GM19328 (cell line): Measurements from ENCODE around the gene SAPCD2.
"Not testable (repeated sequence)": the region's sequence is repeated elsewhere in the genome, so short reads cannot be mapped to it uniquely, and the experiment has no call there.

Source experiments
- ATAC-seq: cut with Tn5 transposase; IDR thresholded peaks from one replicate; pipeline ENCODE4 v1.9.1; 2021; ENCODE audit warnings: mild to moderate bottlenecking, moderate library complexity; ENCODE audit not compliant: unreplicated experiment

The SAPCD2 gene

DNA sequence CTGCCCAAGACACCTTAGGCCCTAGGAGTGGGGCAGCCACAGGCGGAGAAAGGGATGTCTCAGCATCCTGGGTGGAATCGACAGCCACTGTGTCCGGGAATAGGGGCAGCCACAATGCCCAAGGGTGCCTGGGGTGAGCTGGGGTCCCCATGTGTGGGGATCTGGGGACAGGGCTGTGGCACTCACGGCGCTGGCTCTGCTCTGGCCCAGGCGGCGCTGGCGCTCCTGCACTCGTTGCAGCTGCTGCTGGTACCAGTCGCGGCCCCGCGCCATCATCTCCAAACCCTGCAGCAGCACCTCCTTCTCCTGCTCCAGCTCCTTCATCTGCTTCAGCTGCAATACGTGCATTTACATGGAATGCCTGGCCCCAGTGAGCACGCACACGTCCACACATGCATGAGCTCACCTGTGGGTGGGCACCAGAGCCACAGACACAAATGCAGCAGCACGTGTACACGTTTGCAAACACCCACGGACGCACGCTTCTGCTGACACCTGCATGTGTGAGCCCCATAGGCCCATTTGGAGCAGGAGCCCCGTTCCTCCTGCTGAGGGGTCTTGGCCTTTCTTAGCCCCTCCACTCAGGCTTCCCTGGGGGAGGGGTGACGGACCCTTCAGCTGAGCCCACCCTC is 4.9 kb downstream of the SAPCD2 start:
- no peak for ATAC-seq

DNA sequence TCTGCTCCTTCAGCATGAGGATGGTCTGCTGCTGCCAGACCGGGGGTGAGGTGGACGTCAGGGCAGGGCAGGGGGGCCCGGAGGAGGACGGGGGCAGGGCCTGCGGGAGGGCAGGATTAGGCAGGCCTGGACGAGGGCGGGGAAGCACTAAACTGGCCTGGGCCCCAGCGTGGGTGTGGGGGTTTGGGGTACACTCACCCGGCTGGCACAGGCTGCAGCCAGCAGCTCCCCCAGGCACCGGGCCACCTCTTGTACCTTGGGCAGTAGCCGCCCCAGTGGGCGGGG is 5.5 kb downstream of the SAPCD2 start:
- no peak for ATAC-seq

DNA sequence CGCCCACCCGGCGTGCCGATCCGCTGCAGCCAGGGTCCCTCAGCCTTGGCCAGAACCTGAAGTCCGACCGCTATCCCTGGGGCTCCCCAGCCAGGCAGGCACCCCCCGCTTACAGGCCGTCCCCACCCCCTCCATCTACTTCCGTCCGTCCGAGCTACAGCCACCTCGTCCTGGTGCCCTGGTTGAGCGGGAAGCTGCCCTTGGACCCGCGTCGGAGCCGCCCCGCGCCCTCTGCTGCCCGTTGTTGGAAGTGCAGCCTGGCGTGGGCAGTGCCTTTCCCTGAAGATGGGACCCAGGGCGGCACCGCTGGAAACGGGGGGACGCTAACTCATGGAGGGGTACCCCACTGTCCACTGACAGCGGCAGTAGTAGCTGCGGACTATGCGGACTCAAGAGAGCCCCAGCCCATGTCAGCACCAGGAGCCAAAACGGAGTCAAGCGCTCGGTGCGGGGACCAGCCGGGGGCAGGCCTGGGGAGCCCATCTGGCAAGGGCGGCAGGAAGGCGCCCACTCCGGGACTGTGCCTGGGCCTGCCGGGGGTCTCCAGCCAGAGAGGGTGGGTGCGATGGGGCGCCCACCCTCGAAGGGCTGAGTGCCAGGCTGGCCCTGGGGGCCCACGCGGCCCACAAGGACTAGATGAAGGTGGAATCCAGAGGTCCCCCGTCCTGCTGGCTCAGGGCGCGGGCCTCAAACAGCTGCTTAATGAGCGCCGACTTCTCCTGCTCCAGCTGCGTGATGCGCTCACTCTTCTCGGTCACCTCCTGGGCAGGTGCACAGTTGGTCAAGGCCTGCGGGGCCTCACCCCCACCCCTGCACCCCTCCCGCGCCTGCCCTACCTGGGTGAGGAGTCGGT is 6.1 kb downstream of the SAPCD2 start:
- ATAC-seq: no peak

DNA sequence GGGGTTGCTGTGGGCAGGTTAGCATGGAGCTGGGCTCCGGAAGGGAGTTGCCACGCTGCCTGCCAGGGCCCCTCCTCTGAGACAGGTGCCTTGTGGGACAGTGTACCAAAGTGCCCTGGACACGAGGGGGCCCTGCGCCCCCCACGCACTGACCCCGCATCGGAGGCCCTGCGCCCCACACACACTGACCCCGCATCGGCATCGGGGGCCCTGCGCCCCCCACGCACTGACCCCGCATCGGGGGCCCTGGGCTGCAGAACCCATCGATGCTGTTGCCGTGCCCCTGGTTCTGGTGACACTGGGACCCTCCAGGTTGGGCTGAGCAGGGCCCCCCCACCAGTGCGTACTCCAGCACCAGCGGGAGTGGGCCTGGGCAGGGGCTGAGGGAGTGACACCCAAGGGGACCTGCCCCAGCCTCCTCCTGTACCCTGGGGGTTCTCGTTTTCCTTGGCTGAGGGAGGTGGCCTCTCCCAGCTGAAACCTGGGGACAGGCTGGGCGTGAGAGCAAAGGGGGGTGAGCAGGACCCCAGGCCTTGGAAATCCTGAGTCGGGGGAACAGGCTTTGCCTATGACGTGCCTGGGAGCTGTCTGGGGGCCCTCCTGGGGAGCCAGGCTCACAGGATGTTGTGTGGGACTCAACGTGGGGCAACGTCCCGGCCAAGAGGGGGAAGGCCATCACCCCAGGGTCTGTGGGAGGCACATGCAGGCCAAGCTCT is 6.9 kb downstream of the SAPCD2 start:
- no peak for ATAC-seq

DNA sequence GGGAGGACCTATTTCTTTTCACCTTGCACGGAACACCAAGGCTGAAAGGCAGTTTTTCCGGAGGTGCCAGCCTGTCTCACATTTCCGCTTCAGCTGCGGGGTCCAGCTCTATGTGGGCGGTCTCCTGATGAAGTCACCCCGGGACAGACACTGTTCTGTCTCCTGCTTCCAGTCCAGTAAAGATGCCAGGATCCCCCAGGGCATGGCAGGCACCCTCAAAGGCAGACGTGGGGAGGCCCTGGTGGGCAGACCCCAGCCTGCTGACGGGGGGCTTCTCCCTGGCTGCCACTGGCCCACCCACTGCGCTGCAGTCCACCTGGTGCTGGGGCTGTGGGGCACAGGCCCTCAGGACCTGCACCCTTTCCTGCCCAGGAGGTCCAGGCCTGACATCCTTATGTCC is 7.6 kb downstream of the SAPCD2 start:
- not testable (repeated sequence) for ATAC-seq

DNA sequence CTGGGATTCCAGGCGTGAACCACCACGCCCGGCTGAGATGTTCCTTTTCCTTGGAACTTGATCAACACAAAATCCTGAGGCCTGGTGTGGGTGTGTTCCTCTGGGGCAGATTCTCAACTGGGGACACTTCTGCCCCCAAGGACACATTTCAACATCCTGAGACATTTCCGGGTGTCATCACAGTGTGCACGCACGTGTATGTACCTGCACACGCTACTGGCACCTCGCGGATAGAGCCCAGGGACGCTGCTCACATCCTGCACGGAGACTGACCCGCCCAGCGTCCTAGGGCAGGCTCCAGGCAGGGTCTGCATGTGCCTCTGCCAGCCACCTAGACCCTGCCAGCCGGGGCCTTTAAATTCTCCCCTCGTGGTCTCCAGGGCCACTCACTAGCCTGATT is 8.0 kb downstream of the SAPCD2 start:
- no peak for ATAC-seq

DNA sequence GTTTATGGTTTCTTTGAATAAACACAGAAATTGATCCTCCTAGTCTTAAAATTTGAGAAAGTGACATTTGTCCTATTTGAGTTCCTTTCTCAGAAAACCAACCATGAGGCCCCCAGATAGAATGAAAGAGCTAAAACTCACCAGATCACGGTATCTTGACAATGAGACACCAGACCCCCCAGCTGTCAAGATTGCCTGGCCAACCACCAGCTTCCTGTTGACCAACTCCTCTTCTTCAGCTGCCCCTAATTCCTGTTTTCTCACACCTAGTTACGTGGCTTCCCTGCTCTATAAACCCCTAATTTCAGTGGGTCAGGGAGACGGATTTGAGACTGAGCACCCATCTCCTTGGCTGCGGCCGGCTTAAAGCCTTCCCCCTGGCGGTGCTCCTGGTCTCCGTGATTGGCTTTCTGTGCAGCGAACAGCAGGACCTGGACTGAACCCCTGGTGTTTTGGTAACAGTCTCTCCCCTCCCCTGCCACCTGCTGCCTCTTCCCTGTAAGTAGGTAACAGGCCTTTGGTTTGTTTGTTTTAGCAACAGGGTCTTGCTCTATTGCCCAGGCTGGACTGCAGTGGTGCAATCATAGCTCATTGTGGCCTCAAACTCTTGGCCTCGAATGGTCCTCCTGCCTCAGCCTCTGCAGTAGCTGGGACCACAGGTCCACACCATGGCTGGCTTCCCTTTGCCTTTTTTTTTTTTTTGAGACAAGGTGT is 11.7 kb downstream of the SAPCD2 start:
- no peak for ATAC-seq

DNA sequence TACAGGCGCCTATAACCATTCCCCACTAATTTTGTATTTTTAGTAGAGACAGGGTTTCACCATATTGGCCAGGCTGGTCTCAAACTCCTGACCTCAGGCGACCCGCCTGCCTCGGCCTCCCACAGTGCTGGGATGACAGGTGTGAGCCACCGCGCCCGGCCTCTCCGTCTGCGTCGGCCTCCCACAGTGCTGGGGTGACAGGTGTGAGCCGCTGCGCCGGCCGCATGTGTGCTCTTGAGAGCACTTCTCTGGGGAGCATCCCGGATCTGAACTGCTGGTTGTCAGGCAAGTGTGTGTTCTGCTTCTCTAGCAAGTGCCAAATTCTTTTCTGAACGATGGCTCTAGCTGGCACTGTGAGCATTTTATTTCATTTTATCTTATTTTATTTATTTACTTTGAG is 12.8 kb downstream of the SAPCD2 start:
- ATAC-seq: no peak

DNA sequence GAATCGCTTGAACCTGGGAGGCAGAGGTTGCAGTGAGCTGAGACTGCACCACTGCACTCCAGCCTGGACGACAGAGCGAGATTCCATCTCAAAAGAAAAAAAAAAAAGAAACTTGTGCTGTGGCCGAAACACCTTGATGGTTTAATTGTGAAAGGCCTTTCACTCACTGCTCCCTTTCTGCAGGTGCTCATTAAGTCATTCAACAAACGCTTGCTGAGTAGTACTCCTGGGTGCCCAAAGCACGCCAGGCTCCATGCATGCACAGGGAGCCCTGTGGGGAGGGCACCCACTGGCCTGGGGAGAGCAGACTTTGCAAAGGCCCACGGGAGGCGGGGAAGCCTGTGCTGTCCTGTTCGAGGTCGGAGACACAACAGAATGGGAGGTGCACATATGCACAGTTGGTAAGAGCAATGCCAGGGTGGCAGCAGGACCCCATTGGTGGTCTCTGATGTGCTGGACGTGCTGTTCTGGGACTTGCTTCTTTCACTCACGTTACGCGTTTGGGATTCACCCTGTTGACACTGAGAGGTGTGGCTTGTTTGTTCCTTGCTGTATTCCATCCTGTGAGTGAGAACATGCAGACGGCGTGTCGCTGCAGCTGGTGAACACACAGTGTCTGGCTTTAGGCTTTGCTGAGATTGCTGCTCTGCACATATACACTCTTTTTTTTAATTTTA is 13.5 kb downstream of the SAPCD2 start:
- ATAC-seq: no peak

DNA sequence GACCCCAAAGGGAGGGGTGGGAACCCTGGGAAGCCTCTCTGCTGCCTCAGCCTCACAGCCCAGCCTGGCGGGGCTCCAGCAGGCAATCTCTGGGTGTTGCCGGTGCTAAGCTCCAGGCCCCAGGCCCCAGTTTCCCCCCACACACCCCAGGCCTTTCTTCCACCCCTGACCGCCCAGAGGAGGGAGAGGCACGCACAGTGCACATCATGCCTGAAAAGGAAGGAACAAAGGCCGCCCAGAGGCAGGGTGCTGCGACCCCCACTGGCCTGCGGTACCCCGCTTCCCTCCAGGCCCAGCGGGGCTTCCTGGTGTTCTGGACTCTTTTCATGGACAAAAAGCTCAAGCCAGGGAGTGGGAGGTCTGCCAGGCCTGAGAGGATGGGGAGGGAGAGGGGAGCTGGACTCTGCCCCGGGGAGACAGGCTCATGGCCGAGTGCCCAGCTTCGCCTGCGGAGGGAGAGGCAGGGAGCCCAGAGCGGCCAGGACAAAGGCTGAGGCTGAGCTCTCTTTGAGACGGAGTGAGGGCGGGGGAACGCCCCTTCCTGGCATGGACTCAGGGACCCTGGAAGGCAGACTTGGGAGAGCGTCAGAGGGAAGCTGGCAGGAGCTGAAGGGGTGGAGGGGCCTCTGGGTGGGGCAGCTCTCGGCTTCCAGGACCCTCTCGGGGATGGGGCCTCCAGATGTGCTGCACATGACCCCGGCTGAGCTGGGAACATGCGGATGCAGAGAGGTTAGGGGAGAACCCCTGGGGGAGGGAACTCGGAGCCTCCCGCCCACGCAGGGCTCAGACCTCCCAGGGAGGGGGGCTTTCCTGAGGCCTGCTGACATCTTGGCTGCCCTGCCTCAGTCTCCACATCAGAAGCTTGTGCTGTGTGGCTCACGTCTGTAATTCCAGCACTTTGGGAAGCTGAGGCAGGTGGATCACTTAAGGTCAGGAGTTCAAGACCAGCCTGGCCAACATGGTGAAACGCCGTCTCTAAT is 14.7 kb downstream of the SAPCD2 start:
- ATAC-seq: no peak

DNA sequence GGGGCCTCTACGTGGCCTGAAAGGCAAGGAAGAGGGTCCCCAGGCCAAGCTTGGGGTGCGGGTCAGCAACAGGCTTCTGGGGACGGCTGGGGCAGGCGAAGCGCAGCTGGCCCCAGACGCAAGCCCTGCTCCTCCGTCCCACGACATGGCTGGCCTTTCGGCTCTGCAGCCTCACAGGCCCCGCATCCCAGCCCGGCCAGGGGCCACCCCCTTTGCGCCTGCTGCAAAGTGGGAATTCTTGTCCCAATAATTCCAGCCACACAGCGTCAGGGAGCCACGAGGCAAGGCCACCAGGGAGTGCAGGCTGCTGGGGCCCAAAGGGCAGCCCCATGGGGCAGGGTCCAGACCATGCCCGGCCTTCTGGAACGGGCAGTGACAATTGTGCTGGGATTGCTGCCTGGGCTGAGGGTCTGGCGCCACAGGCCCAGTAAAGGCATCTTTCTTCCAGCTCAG is 15.4 kb downstream of the SAPCD2 start:
- ATAC-seq: no peak

DNA sequence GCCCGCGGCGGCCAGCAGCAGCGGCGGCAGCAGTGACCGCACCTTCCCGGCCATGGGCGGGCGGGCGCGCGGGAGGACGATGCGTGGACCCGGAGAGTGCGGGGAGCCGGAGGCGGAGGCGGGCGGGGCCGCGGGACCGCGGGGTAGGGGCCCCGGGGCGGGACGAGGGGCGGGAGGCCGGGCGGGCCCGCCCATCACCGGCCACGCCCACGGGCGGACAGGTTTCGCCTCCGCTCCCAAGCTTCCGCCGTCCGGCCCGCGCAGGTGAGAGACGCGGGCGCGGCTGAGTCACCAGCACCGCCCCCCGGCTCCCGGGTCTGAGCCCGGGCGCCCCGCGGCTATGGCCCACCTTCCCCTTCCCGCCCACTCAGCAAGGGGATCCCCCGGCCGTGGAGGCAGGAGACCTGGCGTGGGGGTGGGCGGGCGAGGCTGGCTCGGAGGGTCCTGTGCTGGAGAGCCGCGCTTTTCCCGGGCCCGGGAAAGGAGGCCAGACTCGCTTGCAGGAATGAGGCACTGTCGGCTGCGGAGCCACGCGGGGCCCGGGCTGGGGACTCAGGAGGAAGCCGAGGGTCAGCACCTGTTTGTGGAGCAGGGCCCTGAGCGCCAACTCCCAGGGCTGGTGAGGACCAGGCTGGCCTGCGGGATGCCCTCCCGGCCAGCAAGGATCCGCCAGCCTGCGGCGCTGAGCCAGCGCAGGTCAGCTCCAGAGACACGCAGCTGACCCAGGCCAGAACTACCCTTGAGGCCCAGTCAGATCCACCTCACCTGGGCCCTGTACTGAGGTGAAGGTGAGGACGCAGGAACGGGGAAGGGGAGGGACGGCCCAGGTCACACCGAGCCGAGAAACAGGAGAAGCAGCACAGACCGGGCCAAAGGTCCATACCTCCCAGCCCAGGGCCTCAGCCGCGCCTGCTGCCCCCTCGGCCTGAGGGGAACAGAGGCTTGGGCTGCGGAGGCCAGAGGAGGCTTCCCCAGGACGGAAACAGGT is 16.1 kb downstream of the SAPCD2 start, which contains the start of gene ENTPD2:
Gene ENTPD2, minus strand, starts transcription at position 118 of the 988 bp plus-strand sequence. Its CDS starts 64 bp downstream, at position 54.
- no peak for ATAC-seq

DNA sequence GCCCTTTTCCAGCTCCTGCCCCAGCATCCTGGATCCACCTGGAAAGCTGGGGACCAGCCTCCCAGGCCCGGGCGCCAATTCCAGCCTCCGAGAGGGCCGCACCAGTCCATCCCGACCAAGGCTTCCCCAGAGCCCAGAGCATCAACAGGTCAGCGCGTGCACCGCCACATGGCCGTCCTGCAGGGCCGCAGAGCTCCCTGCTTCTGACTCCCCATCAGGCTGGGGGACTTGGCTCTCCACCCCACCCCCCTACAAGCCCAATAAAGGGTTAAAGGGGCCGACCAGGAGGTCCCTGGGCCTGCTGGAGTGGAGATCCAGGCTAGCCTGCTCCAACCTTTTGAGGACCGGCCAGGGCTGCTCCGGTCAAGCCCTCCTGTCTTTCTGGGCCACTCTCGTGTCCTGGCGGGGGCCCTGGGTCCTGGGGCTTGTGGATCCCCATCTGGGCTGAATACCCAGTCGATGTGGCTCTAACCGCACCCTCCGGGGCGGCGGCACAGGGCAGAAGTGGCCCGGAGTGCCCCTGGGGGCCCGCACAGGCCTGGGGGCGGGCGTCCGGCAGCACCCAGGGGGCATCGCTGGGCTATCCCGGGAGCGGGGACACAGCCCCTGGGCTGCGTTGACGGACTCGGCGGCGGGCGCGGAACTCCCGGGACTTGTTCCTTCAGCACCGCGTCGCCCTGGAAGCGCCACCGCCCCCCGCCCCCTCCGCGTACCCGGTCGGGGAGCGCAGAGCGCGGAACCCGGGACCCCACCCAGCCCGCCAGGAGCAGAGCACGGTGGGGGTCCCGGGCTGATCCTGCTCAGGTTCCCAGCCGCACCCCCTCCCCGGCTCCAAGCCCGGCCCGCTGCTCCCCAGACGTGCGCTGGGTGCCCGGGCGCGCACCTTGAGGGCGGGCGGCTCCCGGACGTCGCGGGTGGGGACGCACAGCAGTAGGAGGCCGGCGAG is 17.1 kb downstream of the SAPCD2 start:
- ATAC-seq: no peak

DNA sequence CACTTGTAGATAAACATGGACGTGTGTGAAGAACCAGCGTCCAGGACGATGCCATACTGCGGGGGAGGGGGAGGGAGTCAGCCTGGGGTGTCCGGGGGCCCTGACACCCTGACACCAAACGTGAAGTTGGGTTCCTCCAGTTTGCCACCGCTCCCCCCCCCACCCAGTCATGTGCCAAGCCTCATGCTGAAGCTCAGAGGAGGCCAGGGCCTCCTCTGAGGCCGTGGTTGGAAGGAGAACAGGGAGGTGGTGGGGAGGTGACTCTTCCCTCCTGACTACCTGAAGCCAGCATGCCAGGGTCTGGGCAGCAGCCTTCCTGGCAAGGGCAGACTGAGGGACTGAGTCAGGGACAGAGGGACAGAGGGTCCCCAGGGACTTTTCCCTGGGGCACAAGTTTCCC is 18.1 kb downstream of the SAPCD2 start:
- ATAC-seq: no peak

DNA sequence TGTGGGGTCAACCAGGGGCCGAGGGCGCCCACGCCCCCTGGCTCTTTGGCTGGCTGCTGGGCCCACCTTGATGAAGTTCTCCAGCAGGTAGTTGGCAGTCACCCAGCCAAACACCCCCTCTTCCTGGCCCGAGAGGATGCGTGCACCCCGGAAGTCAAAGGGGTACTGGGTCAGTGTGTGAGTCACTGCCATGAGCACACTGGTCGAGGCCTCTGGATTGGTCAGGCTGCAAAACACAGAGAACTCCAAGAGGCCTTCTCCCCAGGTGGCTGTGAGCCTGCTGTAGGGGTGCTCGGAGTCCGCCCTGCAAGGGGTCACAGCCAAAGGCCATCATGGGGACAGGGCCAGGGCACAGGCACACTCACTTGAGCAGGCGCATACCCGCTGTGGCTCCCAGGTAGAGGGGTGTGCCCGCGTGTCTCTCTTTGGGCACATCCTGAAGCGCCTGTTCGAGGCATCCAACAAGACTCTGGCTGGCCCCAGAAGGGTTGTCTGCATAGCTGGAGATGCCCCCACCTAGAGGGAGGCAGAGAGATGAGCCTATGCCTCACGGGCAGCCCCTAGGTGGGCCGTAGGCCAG is 19.1 kb downstream of the SAPCD2 start:
- no peak for ATAC-seq

DNA sequence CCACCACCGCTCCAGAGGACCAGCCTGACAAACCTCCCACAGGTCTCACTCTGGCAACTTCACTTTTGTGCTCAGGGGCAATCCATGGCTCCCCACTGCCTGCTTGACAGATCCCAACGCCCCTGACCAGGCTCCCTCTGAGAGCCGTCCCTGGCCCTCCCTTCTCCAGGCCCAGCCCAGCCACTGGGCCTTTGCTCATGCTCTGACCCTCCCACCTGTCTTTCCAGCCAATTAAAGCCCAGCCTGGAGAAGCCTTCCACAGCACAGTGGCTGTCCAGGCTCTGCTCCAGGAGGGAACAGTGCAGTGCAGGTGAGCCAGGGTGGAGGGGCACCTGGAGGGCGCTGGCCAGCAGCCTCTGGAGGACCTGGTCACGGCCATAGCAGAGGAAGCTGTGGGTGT is 19.8 kb downstream of the SAPCD2 start:
- no peak for ATAC-seq
